ENCODE data around the gene CRABP1. TPM values are rescaled to one million over a fixed set of nuclear protein-coding genes. Genes with fewer than 3 reads are reported as not detected.

The CRABP1 gene
- polyA plus RNA-seq, 2 of the 4 experiments (the other 2 are of a cell fraction) = 0.57 to 1.1 TPM

DNA sequence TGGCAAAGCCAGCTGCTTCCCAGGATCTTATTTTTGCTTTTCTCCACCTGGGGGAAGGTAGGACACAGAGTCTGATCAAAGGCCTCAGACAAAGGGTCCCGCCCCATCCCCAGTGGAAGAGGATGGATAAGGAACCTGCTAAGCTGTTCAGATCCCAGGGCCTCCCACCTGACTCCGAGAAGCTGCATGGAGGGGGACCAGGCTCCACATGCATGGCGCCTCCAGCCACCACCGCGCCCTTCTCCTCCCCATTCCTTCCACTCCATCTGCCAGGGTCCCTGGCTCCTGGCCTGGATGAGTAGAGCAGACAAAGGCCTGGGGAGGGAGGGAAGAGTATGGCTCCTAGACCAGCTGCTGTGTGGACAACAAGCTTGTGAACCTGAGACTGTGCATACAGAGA is 20.0 kb upstream of the CRABP1 start:
- Histone ChIP-seq H3K4me3 (no peak overlapping the region), H3K27ac (no peak overlapping the region), H3K9me3 (no peaks in the 10 kb centered on the region), H3K4me2 (no peak overlapping the region), H3K4me1 (peaks cover 8% of the 10 kb centered on the region; the same call in 1 of the 3 replicates)
- TF ChIP-seq PHF8 (IDR thresholded peaks at IDR 0.05; ENCODE audit: borderline replicate concordance, low read depth) (no peak), NR3C1 (IDR thresholded peaks at IDR 0.05) (no peak), EP300 (IDR thresholded peaks at IDR 0.05) (no peak), RAD21 (conservative IDR thresholded peaks at IDR 0.05 in 1 of 2, IDR thresholded peaks at IDR 0.05 in 1 of 2) (no peak), CBX8 (IDR thresholded peaks at IDR 0.05) (no peak), RCOR1 (IDR thresholded peaks at IDR 0.05; ENCODE audit: low read depth, low read length) (no peak), POLR2AphosphoS2 (conservative IDR thresholded peaks at IDR 0.05; ENCODE audit: low read length) (no peak)
- TF ChIP-seq, protein P1, sequence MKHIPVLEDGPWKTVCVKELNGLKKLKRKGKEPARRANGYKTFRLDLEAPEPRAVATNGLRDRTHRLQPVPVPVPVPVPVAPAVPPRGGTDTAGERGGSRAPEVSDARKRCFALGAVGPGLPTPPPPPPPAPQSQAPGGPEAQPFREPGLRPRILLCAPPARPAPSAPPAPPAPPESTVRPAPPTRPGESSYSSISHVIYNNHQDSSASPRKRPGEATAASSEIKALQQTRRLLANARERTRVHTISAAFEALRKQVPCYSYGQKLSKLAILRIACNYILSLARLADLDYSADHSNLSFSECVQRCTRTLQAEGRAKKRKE (CRISPR knock-in tag; IDR thresholded peaks at IDR 0.05; ENCODE audit: low read depth) = no peak
- TF ChIP-seq, protein P2, sequence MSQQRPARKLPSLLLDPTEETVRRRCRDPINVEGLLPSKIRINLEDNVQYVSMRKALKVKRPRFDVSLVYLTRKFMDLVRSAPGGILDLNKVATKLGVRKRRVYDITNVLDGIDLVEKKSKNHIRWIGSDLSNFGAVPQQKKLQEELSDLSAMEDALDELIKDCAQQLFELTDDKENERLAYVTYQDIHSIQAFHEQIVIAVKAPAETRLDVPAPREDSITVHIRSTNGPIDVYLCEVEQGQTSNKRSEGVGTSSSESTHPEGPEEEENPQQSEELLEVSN (IDR thresholded peaks at IDR 0.05; ENCODE audit: borderline replicate concordance, low read depth) = no peak
- CTCF ChIA-PET = interaction anchor here (0.9 to 19.9 kb wide), 3 partner anchors 13 to 95 kb away, joined by 3 to 571 read pairs (median 169); no protein-coding TSS in a partner anchor
- POLR2A ChIA-PET = no interaction called here
- ATAC-seq (no peak), FAIRE-seq (no peak), DNase-seq (ENCODE audit: low read depth in 1 of 2, low spot score in 1 of 2) (no peak)
- 84% methylated on average over 5 of the region's 5 CpGs for WGBS (ENCODE audit: missing lambda C conversion rate)

DNA sequence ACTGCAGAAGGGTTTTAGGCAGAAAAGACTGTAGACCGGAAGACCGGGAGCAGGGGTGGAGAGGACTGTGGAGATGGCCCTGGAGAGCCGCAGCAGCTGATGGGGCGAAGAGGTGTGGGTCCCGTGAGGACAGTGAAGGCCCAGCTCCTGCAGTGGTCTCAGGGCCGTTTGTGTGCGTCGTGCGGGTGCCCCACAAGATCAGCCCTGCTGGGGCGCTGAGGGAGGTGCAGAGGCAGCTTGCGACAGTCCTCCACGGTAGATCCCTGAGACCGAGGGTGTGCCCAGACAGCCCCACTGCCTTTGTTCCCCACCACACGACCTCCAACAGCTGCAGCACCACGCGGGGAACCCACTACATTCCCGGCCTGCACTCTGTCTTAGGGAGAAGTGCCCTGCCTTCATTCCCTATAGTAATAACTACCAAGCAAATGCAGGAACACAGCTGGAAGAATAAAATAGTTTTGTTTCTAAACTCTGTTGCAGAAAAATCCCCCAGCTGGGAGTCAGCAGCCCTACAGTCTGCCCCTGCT is 19.0 kb upstream of the CRABP1 start:
- H3K9me3 ChIP-seq = no peaks in the 10 kb centered on the region
- ATAC-seq = no peak
- no peak overlapping the region for H3K4me3 ChIP-seq
- H3K27ac ChIP-seq = no peak overlapping the region
- no peak for DNase-seq (ENCODE audit: low read depth in 1 of 2, low spot score in 1 of 2)
- CTCF ChIA-PET = interaction anchor here (0.5 to 15.9 kb wide), 4 partner anchors 14 to 208 kb away, joined by 3 to 169 read pairs (median 3); no protein-coding TSS in a partner anchor
- peaks cover 8% of the 10 kb centered on the region; the same call in 1 of the 3 replicates for H3K4me1 ChIP-seq
- TF ChIP-seq, protein P3, sequence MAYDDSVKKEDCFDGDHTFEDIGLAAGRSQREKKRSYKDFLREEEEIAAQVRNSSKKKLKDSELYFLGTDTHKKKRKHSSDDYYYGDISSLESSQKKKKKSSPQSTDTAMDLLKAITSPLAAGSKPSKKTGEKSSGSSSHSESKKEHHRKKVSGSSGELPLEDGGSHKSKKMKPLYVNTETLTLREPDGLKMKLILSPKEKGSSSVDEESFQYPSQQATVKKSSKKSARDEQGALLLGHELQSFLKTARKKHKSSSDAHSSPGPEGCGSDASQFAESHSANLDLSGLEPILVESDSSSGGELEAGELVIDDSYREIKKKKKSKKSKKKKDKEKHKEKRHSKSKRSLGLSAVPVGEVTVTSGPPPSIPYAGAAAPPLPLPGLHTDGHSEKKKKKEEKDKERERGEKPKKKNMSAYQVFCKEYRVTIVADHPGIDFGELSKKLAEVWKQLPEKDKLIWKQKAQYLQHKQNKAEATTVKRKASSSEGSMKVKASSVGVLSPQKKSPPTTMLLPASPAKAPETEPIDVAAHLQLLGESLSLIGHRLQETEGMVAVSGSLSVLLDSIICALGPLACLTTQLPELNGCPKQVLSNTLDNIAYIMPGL (CRISPR knock-in tag; IDR thresholded peaks at IDR 0.05; ENCODE audit: borderline replicate concordance) = no peak
- TF ChIP-seq GATA3 (IDR thresholded peaks at IDR 0.05; ENCODE audit: borderline replicate concordance) (no peak), MAFK (IDR thresholded peaks at IDR 0.05; ENCODE audit: partially characterized antibody) (no peak), ESRRA (IDR thresholded peaks at IDR 0.05; ENCODE audit: borderline replicate concordance, low read length) (no peak), MAZ (IDR thresholded peaks at IDR 0.05; ENCODE audit: borderline replicate concordance, low read depth, low read length) (no peak), ZC3H11A (IDR thresholded peaks at IDR 0.05) (no peak), MYC (IDR thresholded peaks at IDR 0.05; ENCODE audit: borderline replicate concordance, low read length) (no peak), EHF (CRISPR knock-in tag; IDR thresholded peaks at IDR 0.05) (no peak), POLR2A (IDR thresholded peaks at IDR 0.05; ENCODE audit: low read length) (no peak), FOXS1 (CRISPR knock-in tag; IDR thresholded peaks at IDR 0.05) (no peak), RCOR1 (IDR thresholded peaks at IDR 0.05; ENCODE audit: low read depth, low read length) (no peak), KDM5A (IDR thresholded peaks at IDR 0.05) (no peak), FOSL2 (IDR thresholded peaks at IDR 0.05) (no peak), FOSL2 (CRISPR knock-in tag; IDR thresholded peaks at IDR 0.05) (no peak)
- TF ChIP-seq, protein P4, sequence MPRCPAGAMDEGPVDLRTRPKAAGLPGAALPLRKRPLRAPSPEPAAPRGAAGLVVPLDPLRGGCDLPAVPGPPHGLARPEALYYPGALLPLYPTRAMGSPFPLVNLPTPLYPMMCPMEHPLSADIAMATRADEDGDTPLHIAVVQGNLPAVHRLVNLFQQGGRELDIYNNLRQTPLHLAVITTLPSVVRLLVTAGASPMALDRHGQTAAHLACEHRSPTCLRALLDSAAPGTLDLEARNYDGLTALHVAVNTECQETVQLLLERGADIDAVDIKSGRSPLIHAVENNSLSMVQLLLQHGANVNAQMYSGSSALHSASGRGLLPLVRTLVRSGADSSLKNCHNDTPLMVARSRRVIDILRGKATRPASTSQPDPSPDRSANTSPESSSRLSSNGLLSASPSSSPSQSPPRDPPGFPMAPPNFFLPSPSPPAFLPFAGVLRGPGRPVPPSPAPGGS (IDR thresholded peaks at IDR 0.05) = no peak
- TF ChIP-seq, protein P5, sequence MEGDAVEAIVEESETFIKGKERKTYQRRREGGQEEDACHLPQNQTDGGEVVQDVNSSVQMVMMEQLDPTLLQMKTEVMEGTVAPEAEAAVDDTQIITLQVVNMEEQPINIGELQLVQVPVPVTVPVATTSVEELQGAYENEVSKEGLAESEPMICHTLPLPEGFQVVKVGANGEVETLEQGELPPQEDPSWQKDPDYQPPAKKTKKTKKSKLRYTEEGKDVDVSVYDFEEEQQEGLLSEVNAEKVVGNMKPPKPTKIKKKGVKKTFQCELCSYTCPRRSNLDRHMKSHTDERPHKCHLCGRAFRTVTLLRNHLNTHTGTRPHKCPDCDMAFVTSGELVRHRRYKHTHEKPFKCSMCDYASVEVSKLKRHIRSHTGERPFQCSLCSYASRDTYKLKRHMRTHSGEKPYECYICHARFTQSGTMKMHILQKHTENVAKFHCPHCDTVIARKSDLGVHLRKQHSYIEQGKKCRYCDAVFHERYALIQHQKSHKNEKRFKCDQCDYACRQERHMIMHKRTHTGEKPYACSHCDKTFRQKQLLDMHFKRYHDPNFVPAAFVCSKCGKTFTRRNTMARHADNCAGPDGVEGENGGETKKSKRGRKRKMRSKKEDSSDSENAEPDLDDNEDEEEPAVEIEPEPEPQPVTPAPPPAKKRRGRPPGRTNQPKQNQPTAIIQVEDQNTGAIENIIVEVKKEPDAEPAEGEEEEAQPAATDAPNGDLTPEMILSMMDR (IDR thresholded peaks at IDR 0.05) = no peak
- WGBS (ENCODE audit: missing lambda C conversion rate) = 76% methylated on average over 17 of the region's 17 CpGs
- POLR2A ChIA-PET = interaction anchor here (0.5 to 1.3 kb wide), 2 partner anchors 9 to 328 kb away, joined by 3 to 4 read pairs; no protein-coding TSS in a partner anchor
- FAIRE-seq = no peak
- no peak overlapping the region for H3K4me2 ChIP-seq
